Keratinocyte (primary cell): ENCODE data around the gene EZH1. TPM values are rescaled to one million over a fixed set of nuclear protein-coding genes. Genes with fewer than 3 reads are reported as not detected.

Experiments used
- DNase-seq: peaks from one replicate; pipeline ENCODE4 v3.0.0-alpha.2; 2011; ENCODE audit warnings: low read depth, missing footprints, low spot score
- FAIRE-seq: peaks from 2 replicates; lab custom pipeline; 2011; peaks lifted over from hg19 to GRCh38; lab: Jason Lieb, UNC
- H2AFZ ChIP-seq: 2 replicates; pipeline ENCODE4 v1.6.0; 2012; ENCODE audit warnings: low read length, control low read depth, inconsistent platforms; ENCODE audit not compliant: control insufficient read depth
- H3K27ac ChIP-seq: 2 replicates; pipeline ENCODE4 v1.5.1; 2011; ENCODE audit warnings: low read length; ENCODE audit not compliant: control insufficient read depth, insufficient read depth
- H3K27me3 ChIP-seq: 3 replicates; pipeline ENCODE4 v1.6.0; 2011; ENCODE audit warnings: low read length; ENCODE audit not compliant: control insufficient read depth, insufficient read depth; ENCODE audit errors: extremely low read depth
- H3K36me3 ChIP-seq, 2 experiments: 2 replicates in 1 of 2; 3 replicates in 1 of 2; pipeline ENCODE4 v1.5.1; 2011; ENCODE audit warnings: low read length in 2 of 2, mild to moderate bottlenecking in 1 of 2; ENCODE audit not compliant: control insufficient read depth in 2 of 2, insufficient read depth in 2 of 2; ENCODE audit errors: extremely low read depth in 1 of 2
- H3K4me1 ChIP-seq: 3 replicates; pipeline ENCODE4 v1.5.1; 2011; ENCODE audit warnings: low read length; ENCODE audit not compliant: control insufficient read depth, insufficient read depth; ENCODE audit errors: extremely low read depth
- H3K4me2 ChIP-seq: 3 replicates; pipeline ENCODE4 v1.6.0; 2011; ENCODE audit warnings: low read depth, low read length; ENCODE audit not compliant: control insufficient read depth, insufficient read depth; ENCODE audit errors: extremely low read depth
- H3K4me3 ChIP-seq, 3 experiments: fragments of 200-600 bp in 1 of 3; sonication (generic) in 1 of 3; 2 replicates in 2 of 3; 3 replicates in 1 of 3; pipeline ENCODE4 v1.5.1; 2011 to 2016; ENCODE audit warnings: low read length in 3 of 3, mild to moderate bottlenecking in 3 of 3, control low read depth in 2 of 3, inconsistent platforms in 1 of 3, low read depth in 1 of 3, mixed read lengths in 1 of 3, mixed run types in 1 of 3, moderate library complexity in 1 of 3; ENCODE audit not compliant: control insufficient read depth in 2 of 3, insufficient read depth in 2 of 3; ENCODE audit errors: extremely low read depth in 1 of 3
- H3K79me2 ChIP-seq: 2 replicates; pipeline ENCODE4 v1.6.0; 2012; ENCODE audit warnings: low read length; ENCODE audit not compliant: control insufficient read depth, insufficient read depth
- H3K9ac ChIP-seq: 3 replicates; pipeline ENCODE4 v1.6.0; 2011; ENCODE audit warnings: low read length; ENCODE audit not compliant: control insufficient read depth, insufficient read depth; ENCODE audit errors: extremely low read depth
- H3K9me1 ChIP-seq: 3 replicates; pipeline ENCODE4 v1.6.0; 2011; ENCODE audit warnings: low read length; ENCODE audit not compliant: control insufficient read depth, insufficient read depth; ENCODE audit errors: extremely low read depth
- H3K9me3 ChIP-seq: 2 replicates; pipeline ENCODE4 v1.5.1; 2012; ENCODE audit warnings: low read depth, low read length; ENCODE audit not compliant: control insufficient read depth
- H4K20me1 ChIP-seq: 3 replicates; pipeline ENCODE4 v1.6.0; 2011; ENCODE audit warnings: low read length; ENCODE audit not compliant: control insufficient read depth, insufficient read depth; ENCODE audit errors: extremely low read depth
- CTCF ChIP-seq, 3 experiments: IDR thresholded peaks in 1 of 3; conservative IDR thresholded peaks in 1 of 3; optimal IDR thresholded peaks in 1 of 3; 2 replicates in 2 of 3; 3 replicates in 1 of 3; pipeline versions ENCODE3 to v1.5.1; 2011; ENCODE audit warnings: low read length in 3 of 3, mild to moderate bottlenecking in 3 of 3, moderate library complexity in 2 of 3, control low read depth in 1 of 3, inconsistent platforms in 1 of 3; ENCODE audit not compliant: insufficient read depth in 2 of 3; ENCODE audit errors: extremely low read depth in 1 of 3
- EZH2 ChIP-seq: IDR thresholded peaks from one replicate; pipeline ENCODE4 v1.6.1; 2012; ENCODE audit warnings: inconsistent platforms, mild to moderate bottlenecking, low read length, moderate library complexity
- dilution Hi-C: fragments of 300-500 bp; cut with MboI; formaldehyde crosslinking; loops from one replicate; pipeline ENCODE4 v1.7.0; 2020; ENCODE audit warnings: low sequenced_read_pairs; ENCODE audit not compliant: extremely low pct_ligation_motif_present
- polyA plus RNA-seq, 5 experiments: library from polyadenylated mRNA; depleted of rRNA in 3 of 5; stranded (reverse) in 3 of 5; stranded (forward) in 1 of 5; unstranded in 1 of 5; fragments of >200 nt; gene quantifications; 1 replicate in 1 of 5; 2 replicates in 3 of 5; 3 replicates in 1 of 5; pipeline versions ENCODE4 v1.2.1 to v1.2.3, GENCODE V29; 2011 to 2012; ENCODE audit warnings: missing spikeins in 2 of 5, low read depth in 1 of 5, low replicate concordance in 1 of 5

Gene EZH1
- polyA plus RNA-seq, 1 donor (not counting 4 experiments of a cell fraction or from before 2014, with no cell fraction given): 18.3 TPM

GRCh38 chr17:42784811-42785592 lies 40.2 kb upstream of the EZH1 start:
- dilution Hi-C loops: no loop called here
- Histone ChIP-seq H3K9me1 (no peaks in the 10 kb centered on the region), H3K27ac (no peak overlapping the region), H2AFZ (no peak overlapping the region), H4K20me1 (no peaks in the 10 kb centered on the region), H3K27me3 (peaks cover 37% of the 10 kb centered on the region), H3K4me2 (no peak overlapping the region), H3K9ac (no peak overlapping the region), H3K9me3 (no peaks in the 10 kb centered on the region), H3K79me2 (no peaks in the 10 kb centered on the region), H3K4me1 (peaks cover 19% of the 10 kb centered on the region), H3K4me3 (no peak overlapping the region), H3K36me3 (peaks cover 0 to under 1% of the 10 kb centered on the region in 2 experiments)
- no peak for DNase-seq
- TF ChIP-seq EZH2 (peak; percentile 48), CTCF (optimal IDR thresholded peaks at IDR 0.05 in 1 of 3, IDR thresholded peaks at IDR 0.05 in 1 of 3, conservative IDR thresholded peaks at IDR 0.05 in 1 of 3; ENCODE audit: extremely low read depth in 1 of 3, insufficient read depth in 2 of 3, low read length in 3 of 3) (no peak)
- FAIRE-seq: no peak

GRCh38 chr17:42784409-42784808 lies 39.6 kb upstream of the EZH1 start:
- Histone ChIP-seq H3K9ac (no peak overlapping the region), H3K4me3 (no peak overlapping the region), H3K27me3 (peaks cover 37% of the 10 kb centered on the region), H2AFZ (no peak overlapping the region), H3K9me1 (no peaks in the 10 kb centered on the region), H3K4me2 (no peak overlapping the region), H3K79me2 (no peaks in the 10 kb centered on the region), H4K20me1 (no peaks in the 10 kb centered on the region), H3K4me1 (peaks cover 19% of the 10 kb centered on the region), H3K27ac (no peak overlapping the region), H3K36me3 (peaks cover 3 to 6% of the 10 kb centered on the region in 2 experiments), H3K9me3 (no peaks in the 10 kb centered on the region)
- dilution Hi-C loops: no loop called here
- TF ChIP-seq EZH2 (no peak), CTCF (optimal IDR thresholded peaks at IDR 0.05 in 1 of 3, IDR thresholded peaks at IDR 0.05 in 1 of 3, conservative IDR thresholded peaks at IDR 0.05 in 1 of 3; ENCODE audit: extremely low read depth in 1 of 3, insufficient read depth in 2 of 3, low read length in 3 of 3) (no peak)
- DNase-seq (no peak), FAIRE-seq (no peak)
